ENCODE results near the gene PIK3CB.
"Not testable (repeated sequence)": the region's sequence is repeated elsewhere in the genome, so short reads cannot be mapped to it uniquely, and the experiment has no call there.

PIK3CB gene

GRCh38 chr3:138732456-138732855 lies 102.3 kb downstream of the PIK3CB start:
- DNase-seq, result no peak

GRCh38 chr3:138726946-138727730 lies 107.6 kb downstream of the PIK3CB start:
- no peak for DNase-seq

GRCh38 chr3:138726042-138726441 lies 108.7 kb downstream of the PIK3CB start:
- DNase-seq, result not testable (repeated sequence)

GRCh38 chr3:138725116-138725515 lies 109.6 kb downstream of the PIK3CB start:
- DNase-seq, result no peak

GRCh38 chr3:138724443-138724842 lies 110.3 kb downstream of the PIK3CB start:
- no peak for DNase-seq

- DNase-seq, result no peak
Observed at GRCh38 chr3:138718849-138719248, 115.9 kb downstream of the PIK3CB start.

- DNase-seq, result no peak
Observed at GRCh38 chr3:138717348-138717747, 117.4 kb downstream of the PIK3CB start.

GRCh38 chr3:138712086-138712485 lies 122.6 kb downstream of the PIK3CB start:
- no peak for DNase-seq

- no peak for DNase-seq
Observed at GRCh38 chr3:138705675-138706074, 129.1 kb downstream of the PIK3CB start.

GRCh38 chr3:138696666-138697370 lies 137.9 kb downstream of the PIK3CB start:
- DNase-seq, result no peak

- DNase-seq, result no peak
Observed at GRCh38 chr3:138694287-138695007, 140.3 kb downstream of the PIK3CB start.

- DNase-seq, result no peak
Observed at GRCh38 chr3:138692152-138692551, 142.6 kb downstream of the PIK3CB start.

GRCh38 chr3:138691351-138691750 lies 143.4 kb downstream of the PIK3CB start:
- DNase-seq, result no peak

- no peak for DNase-seq
Observed at GRCh38 chr3:138690036-138690435, 144.7 kb downstream of the PIK3CB start.

GRCh38 chr3:138688871-138689299 lies 145.8 kb downstream of the PIK3CB start:
- DNase-seq, result no peak

- no peak for DNase-seq
Observed at GRCh38 chr3:138687236-138687635, 147.5 kb downstream of the PIK3CB start.

- DNase-seq, result no peak
Observed at GRCh38 chr3:138686771-138687221, 147.9 kb downstream of the PIK3CB start.

- DNase-seq, result no peak
Observed at GRCh38 chr3:138684396-138684795, 150.3 kb downstream of the PIK3CB start.

GRCh38 chr3:138682648-138683047 lies 152.1 kb downstream of the PIK3CB start:
- no peak for DNase-seq

GRCh38 chr3:138681463-138682220 lies 153.1 kb downstream of the PIK3CB start:
- no peak for DNase-seq

GRCh38 chr3:138680974-138681373 lies 153.8 kb downstream of the PIK3CB start:
- not testable (repeated sequence) for DNase-seq

GRCh38 chr3:138678874-138679392 lies 155.8 kb downstream of the PIK3CB start:
- DNase-seq, result no peak

Data from right forelimb (tissue), 1 donor.